Measurements from ENCODE around the gene PPIL6. TPM values are rescaled to one million over a fixed set of nuclear protein-coding genes. Genes with fewer than 3 reads are reported as not detected.
A peak's percentile ranks its signal among the peaks of the same experiment; 100 is the strongest.

The PPIL6 gene
- polyA plus RNA-seq (0.82 to 1.4 TPM (median 1.3 TPM) in 3 replicates), polyA minus RNA-seq (0.23 to 0.29 TPM in 2 of 3 replicates, not detected in the other)
- polyA plus RNA-seq (2011; ENCODE audit: low read depth) = 2.0 TPM
- polyA plus RNA-seq (2011; cell fraction: cytosol; rRNA removed) = 1.1 and 1.8 TPM in 2 replicates
- 0.90 and 1.0 TPM in 2 replicates for polyA plus RNA-seq (2011; cell fraction: nucleus; rRNA removed)
- polyA plus RNA-seq (2012; ENCODE audit: low replicate concordance) = 0.48 and 1.7 TPM in 2 replicates
- not detected for polyA minus RNA-seq (2011; cell fraction: cytosol; rRNA and poly(A)+ RNA removed)
- 1.4 TPM in 1 of 2 replicates, not detected in the other for polyA minus RNA-seq (2011; cell fraction: nucleus; rRNA and poly(A)+ RNA removed)

DNA sequence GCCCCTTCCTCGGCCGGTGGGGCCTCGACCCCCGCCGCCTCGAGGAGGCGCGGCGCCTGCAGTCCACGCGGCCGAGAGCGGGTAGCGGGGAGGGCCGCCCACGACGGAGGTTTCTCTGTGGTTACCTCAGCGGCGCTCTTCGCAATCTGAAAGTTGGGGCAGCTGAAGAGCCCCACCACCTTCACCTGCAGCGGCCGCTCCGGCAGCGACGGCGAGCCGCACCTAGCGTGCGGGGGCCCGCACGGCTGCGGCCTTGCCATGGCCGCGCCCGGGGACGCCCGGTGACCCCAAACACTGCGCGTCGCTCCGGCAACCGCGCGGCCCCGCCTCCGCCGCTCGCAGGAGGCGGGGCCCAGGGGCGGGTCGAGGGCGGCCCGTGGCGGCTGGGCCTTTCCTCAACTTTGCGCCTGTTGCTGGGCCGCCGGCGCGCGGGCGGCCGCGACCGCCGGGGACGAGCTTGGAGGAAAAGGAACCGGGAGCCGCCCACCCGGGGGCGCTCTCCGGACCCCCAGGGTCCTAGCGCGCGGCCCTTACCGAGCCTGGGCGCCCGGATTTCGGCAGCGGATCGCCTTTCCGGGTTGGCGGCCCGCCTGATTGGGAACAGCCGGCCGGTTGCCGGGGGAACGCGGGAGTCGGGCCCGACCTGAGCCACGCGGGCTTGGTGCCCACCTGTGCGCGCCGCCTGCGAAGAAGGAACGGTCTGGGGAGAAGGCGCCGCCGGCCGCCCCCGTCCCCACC lies at the start of gene PPIL6, which contains the start of gene SMPD2:
TSS of gene PPIL6 (minus strand) at position 298 of the 738 bp plus-strand sequence. CDS start at position 260, 38 bp downstream.
TSS of gene SMPD2 (plus strand) at position 394 of the 738 bp plus-strand sequence. CDS start 398 bp downstream, outside the sequence.
- Histone ChIP-seq H3K27me3 (ENCODE audit: control insufficient read depth, extremely low read depth, insufficient read depth, low read length) (no peaks in the 10 kb centered on the region), H3K27ac (ENCODE audit: control insufficient read depth, insufficient read depth, low read length) (peak within 1 kb of the TSS; percentile 84), H3K9me3 (ENCODE audit: control insufficient read depth, low read depth, low read length) (no peaks in the 10 kb centered on the region), H3K36me3 (ENCODE audit: control insufficient read depth in 2 of 2, extremely low read depth in 1 of 2, insufficient read depth in 2 of 2, low read length in 2 of 2) (peaks cover 18 to 30% of the 10 kb centered on the region in 2 experiments), H3K4me1 (ENCODE audit: control insufficient read depth, extremely low read depth, insufficient read depth, low read length) (peaks cover 17% of the 10 kb centered on the region), H3K4me2 (ENCODE audit: control insufficient read depth, extremely low read depth, insufficient read depth, low read depth, low read length) (peak within 1 kb of the TSS; percentile 89), H2AFZ (ENCODE audit: control insufficient read depth, low read length) (peak within 1 kb of the TSS; percentile 88), H3K79me2 (ENCODE audit: control insufficient read depth, insufficient read depth, low read length) (peaks cover 2% of the 10 kb centered on the region), H3K9me1 (ENCODE audit: control insufficient read depth, extremely low read depth, insufficient read depth, low read length) (peaks cover 2% of the 10 kb centered on the region), H3K9ac (ENCODE audit: control insufficient read depth, extremely low read depth, insufficient read depth, low read length) (peak within 1 kb of the TSS; percentile 92), H4K20me1 (ENCODE audit: control insufficient read depth, extremely low read depth, insufficient read depth, low read length) (no peaks in the 10 kb centered on the region), H3K4me3 (ENCODE audit: control insufficient read depth in 2 of 3, extremely low read depth in 1 of 3, insufficient read depth in 2 of 3, low read depth in 1 of 3, low read length in 3 of 3) (peak within 1 kb of the TSS; percentile 68 to 78 (median 74))
- no peak for FAIRE-seq
- no peak for DNase-seq (ENCODE audit: low read depth, low spot score)
- dilution Hi-C loops (cut with MboI; ENCODE audit: extremely low pct_ligation_motif_present, low sequenced_read_pairs) = no loop called here
- TF ChIP-seq CTCF (optimal IDR thresholded peaks at IDR 0.05 in 1 of 3, IDR thresholded peaks at IDR 0.05 in 1 of 3, conservative IDR thresholded peaks at IDR 0.05 in 1 of 3; ENCODE audit: extremely low read depth in 1 of 3, insufficient read depth in 2 of 3, low read length in 3 of 3) = no peak
- TF ChIP-seq EZH2 (IDR thresholded peaks at IDR 0.05; ENCODE audit: low read length) = no peak

DNA sequence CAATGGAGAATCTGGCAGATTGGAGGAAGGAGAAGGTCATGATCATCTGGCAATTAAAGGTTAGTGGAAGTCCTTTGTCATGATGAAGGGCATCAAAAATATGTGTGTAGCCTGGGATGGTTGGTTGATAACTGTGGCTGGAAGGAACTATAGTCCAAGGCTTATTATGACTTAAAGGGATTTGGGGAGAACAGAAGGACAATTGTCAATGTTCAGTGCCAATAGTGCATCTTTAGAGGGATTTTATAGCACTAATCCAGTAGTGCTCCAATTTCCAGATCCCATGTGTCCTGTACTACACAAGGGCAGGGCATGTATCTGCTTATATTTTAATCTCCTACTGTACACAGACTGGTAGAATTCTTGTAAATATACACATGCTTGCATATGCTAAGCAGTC lies 47.6 kb upstream of the PPIL6 start:
- TF ChIP-seq CTCF (optimal IDR thresholded peaks at IDR 0.05 in 1 of 3, IDR thresholded peaks at IDR 0.05 in 1 of 3, conservative IDR thresholded peaks at IDR 0.05 in 1 of 3; ENCODE audit: extremely low read depth in 1 of 3, insufficient read depth in 2 of 3, low read length in 3 of 3) (no peak), EZH2 (IDR thresholded peaks at IDR 0.05; ENCODE audit: low read length) (no peak)
- dilution Hi-C loops (cut with MboI; ENCODE audit: extremely low pct_ligation_motif_present, low sequenced_read_pairs) = no loop called here
- H3K27ac ChIP-seq (ENCODE audit: control insufficient read depth, insufficient read depth, low read length) = no peak overlapping the region
- H3K9ac ChIP-seq (ENCODE audit: control insufficient read depth, extremely low read depth, insufficient read depth, low read length) = no peak overlapping the region
- no peak for DNase-seq (ENCODE audit: low read depth, low spot score)
- H3K79me2 ChIP-seq (ENCODE audit: control insufficient read depth, insufficient read depth, low read length) = no peaks in the 10 kb centered on the region
- H3K9me1 ChIP-seq (ENCODE audit: control insufficient read depth, extremely low read depth, insufficient read depth, low read length) = no peaks in the 10 kb centered on the region
- H2AFZ ChIP-seq (ENCODE audit: control insufficient read depth, low read length) = no peak overlapping the region
- no peak for FAIRE-seq
- no peaks in the 10 kb centered on the region for H3K36me3 ChIP-seq (ENCODE audit: control insufficient read depth in 2 of 2, extremely low read depth in 1 of 2, insufficient read depth in 2 of 2, low read length in 2 of 2)
- H3K4me3 ChIP-seq (ENCODE audit: control insufficient read depth in 2 of 3, extremely low read depth in 1 of 3, insufficient read depth in 2 of 3, low read depth in 1 of 3, low read length in 3 of 3) = no peak overlapping the region
- no peaks in the 10 kb centered on the region for H3K9me3 ChIP-seq (ENCODE audit: control insufficient read depth, low read depth, low read length)
- no peaks in the 10 kb centered on the region for H3K27me3 ChIP-seq (ENCODE audit: control insufficient read depth, extremely low read depth, insufficient read depth, low read length)
- no peaks in the 10 kb centered on the region for H3K4me1 ChIP-seq (ENCODE audit: control insufficient read depth, extremely low read depth, insufficient read depth, low read length)
- H4K20me1 ChIP-seq (ENCODE audit: control insufficient read depth, extremely low read depth, insufficient read depth, low read length) = no peaks in the 10 kb centered on the region
- H3K4me2 ChIP-seq (ENCODE audit: control insufficient read depth, extremely low read depth, insufficient read depth, low read depth, low read length) = no peak overlapping the region
